ENCODE results near the gene OARD1.

OARD1 gene

GRCh38 chr6:41098366-41098765, 26.2 kb upstream of the OARD1 start:
- in situ Hi-C loops (cut with MboI; ENCODE audit: low pct_unique_long_range_greater_than_20kb, low sequenced_read_pairs, unreplicated experiment), result loop anchor here (25.0 kb wide), 1 partner anchor 214 kb away; no protein-coding TSS in a partner anchor
- no peak for TF ChIP-seq CTCF (IDR thresholded peaks at IDR 0.05; ENCODE audit: extremely low read depth, insufficient read depth, missing control alignments)
- DNase-seq (ENCODE audit: low spot score), result no peak

- in situ Hi-C loops (cut with MboI; ENCODE audit: low pct_unique_long_range_greater_than_20kb, low sequenced_read_pairs, unreplicated experiment), result loop anchor here (25.0 kb wide), 1 partner anchor 215 kb away; no protein-coding TSS in a partner anchor
- DNase-seq (ENCODE audit: low spot score), result no peak
- no peak for TF ChIP-seq CTCF (IDR thresholded peaks at IDR 0.05; ENCODE audit: extremely low read depth, insufficient read depth, missing control alignments)
Measured at GRCh38 chr6:41097467-41098090, 25.4 kb upstream of the OARD1 start.

- TF ChIP-seq CTCF (IDR thresholded peaks at IDR 0.05; ENCODE audit: extremely low read depth, insufficient read depth, missing control alignments), result no peak
- in situ Hi-C loops (cut with MboI; ENCODE audit: low pct_unique_long_range_greater_than_20kb, low sequenced_read_pairs, unreplicated experiment), result loop anchor here (25.0 kb wide), 1 partner anchor 219 kb away; no protein-coding TSS in a partner anchor
- no peak for DNase-seq (ENCODE audit: low spot score)
Measured at GRCh38 chr6:41093729-41094128, 21.6 kb upstream of the OARD1 start.

GRCh38 chr6:41092421-41093140, 20.4 kb upstream of the OARD1 start:
- peak; percentile 35 for DNase-seq (ENCODE audit: low spot score)
- in situ Hi-C loops (cut with MboI; ENCODE audit: low pct_unique_long_range_greater_than_20kb, low sequenced_read_pairs, unreplicated experiment), result loop anchor here (25.0 kb wide), 1 partner anchor 220 kb away; no protein-coding TSS in a partner anchor
- peak; percentile 47 for TF ChIP-seq CTCF (IDR thresholded peaks at IDR 0.05; ENCODE audit: extremely low read depth, insufficient read depth, missing control alignments)

GRCh38 chr6:41090841-41091761, 18.9 kb upstream of the OARD1 start:
- no peak for TF ChIP-seq CTCF (IDR thresholded peaks at IDR 0.05; ENCODE audit: extremely low read depth, insufficient read depth, missing control alignments)
- in situ Hi-C loops (cut with MboI; ENCODE audit: low pct_unique_long_range_greater_than_20kb, low sequenced_read_pairs, unreplicated experiment), result loop anchor here (25.0 kb wide), 1 partner anchor 221 kb away; no protein-coding TSS in a partner anchor
- no peak for DNase-seq (ENCODE audit: low spot score)

GRCh38 chr6:41088451-41088850, 16.3 kb upstream of the OARD1 start:
- DNase-seq (ENCODE audit: low spot score), result no peak
- in situ Hi-C loops (cut with MboI; ENCODE audit: low pct_unique_long_range_greater_than_20kb, low sequenced_read_pairs, unreplicated experiment), result loop anchor here (25.0 kb wide), 1 partner anchor 224 kb away; no protein-coding TSS in a partner anchor
- TF ChIP-seq CTCF (IDR thresholded peaks at IDR 0.05; ENCODE audit: extremely low read depth, insufficient read depth, missing control alignments), result no peak

All from GM13977 (cell line).